Prostate gland (tissue), 2 donors: Measurements from ENCODE around the gene RGS17.

Experiments used
- POLR2AphosphoS5 ChIP-seq: sonication (generic); formaldehyde crosslinking; IDR thresholded peaks from one replicate; pipeline ENCODE4 v1.6.1; 2017; ENCODE audit warnings: antibody characterized with exemption
- TF ChIP-seq, protein P1 (sequence below), 4 experiments: fragments of 200-600 bp in 2 of 4; fragments of 450-650 bp in 2 of 4; sonication (generic) in 2 of 4; IDR thresholded peaks; 1 replicate in 3 of 4; 2 replicates in 1 of 4; pipeline ENCODE4 v1.5.1; 2016 to 2019; ENCODE audit warnings: antibody characterized with exemption in 4 of 4, mild to moderate bottlenecking in 2 of 4, moderate library complexity in 2 of 4

DNA sequence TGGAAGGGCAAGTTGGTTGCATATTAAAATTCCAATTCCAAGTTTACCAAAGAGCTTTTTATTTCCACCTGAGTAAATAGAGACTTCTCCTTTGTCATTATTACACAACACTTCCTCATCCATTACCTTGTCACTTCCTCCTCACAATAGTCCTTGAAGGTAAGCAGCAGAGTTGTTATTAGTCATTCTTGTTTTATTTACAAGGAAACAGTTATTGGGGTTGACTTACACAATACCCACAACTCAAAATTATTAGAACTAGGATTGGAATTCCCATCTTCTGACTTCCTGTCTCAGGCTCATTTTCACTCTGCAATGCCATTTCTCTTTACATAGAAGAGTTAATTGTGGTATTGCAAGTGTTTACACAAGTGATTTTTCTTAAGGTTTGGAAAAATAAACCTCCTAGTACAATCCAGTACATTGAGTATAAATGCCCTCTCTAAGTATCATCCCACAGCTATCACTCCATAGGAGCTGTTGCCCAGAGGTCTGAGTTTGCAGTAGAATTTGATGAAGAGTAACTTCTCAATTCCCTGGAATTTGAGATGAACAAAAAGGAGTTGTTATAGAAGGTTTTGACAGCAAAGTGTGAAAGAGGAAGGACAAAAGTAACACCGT lies 99.6 kb downstream of the RGS17 start:
- TF ChIP-seq, protein P1, sequence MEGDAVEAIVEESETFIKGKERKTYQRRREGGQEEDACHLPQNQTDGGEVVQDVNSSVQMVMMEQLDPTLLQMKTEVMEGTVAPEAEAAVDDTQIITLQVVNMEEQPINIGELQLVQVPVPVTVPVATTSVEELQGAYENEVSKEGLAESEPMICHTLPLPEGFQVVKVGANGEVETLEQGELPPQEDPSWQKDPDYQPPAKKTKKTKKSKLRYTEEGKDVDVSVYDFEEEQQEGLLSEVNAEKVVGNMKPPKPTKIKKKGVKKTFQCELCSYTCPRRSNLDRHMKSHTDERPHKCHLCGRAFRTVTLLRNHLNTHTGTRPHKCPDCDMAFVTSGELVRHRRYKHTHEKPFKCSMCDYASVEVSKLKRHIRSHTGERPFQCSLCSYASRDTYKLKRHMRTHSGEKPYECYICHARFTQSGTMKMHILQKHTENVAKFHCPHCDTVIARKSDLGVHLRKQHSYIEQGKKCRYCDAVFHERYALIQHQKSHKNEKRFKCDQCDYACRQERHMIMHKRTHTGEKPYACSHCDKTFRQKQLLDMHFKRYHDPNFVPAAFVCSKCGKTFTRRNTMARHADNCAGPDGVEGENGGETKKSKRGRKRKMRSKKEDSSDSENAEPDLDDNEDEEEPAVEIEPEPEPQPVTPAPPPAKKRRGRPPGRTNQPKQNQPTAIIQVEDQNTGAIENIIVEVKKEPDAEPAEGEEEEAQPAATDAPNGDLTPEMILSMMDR (IDR thresholded peaks at IDR 0.05) = no peak
- TF ChIP-seq POLR2AphosphoS5 = peak; percentile 26
